Activated naive CD4-positive, alpha-beta T cell treated with Interleukin-2 at 50 U/mL for 16 hours (primary cell): ENCODE measurements around the gene CENPE.
"Not testable (repeated sequence)": the region's sequence is repeated elsewhere in the genome, so short reads cannot be mapped to it uniquely, and the experiment has no call there.

ENCODE experiments used
- DNase-seq: peaks from one replicate; pipeline ENCODE4 v3.0.0-alpha.2; 2020

The CENPE gene

DNA sequence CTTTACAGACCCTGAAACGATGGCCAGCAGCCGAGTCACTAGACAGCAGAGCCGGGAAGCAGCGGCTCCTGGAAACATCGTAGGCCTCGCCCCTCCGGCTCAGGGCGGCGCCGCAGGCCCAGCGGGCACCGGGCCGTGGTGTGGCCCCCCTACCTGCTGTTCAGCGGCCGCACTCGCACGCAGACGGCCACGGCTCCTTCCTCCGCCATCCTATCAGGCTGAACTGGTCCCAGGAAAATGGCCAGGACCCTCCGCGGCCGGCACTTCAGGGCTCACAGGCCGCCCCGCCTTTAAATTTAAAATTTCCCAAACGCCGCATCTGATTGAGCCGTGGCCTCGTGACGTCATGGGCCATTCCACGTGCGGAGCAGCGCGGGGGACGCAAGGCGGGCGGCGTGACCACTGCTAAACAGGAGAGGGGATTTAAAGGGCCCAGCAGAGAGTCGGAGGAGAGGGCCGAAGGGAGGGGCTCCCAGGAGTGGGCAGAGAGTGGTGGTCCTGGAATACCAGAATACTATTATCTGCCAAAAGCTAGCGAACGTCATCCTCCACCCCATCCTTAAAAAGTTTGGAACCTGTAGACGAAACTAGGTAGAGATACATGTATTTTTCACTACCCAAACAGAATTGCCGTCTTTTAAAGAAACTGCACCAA lies at the start of gene CENPE:
TSS of gene CENPE (minus strand) at position 233 of the 655 bp plus-strand sequence. CDS start at position 209, 24 bp downstream.
- peak; percentile 88 for DNase-seq

GRCh38 chr4:103244251-103244650 lies 46.1 kb upstream of the CENPE start:
- no peak for DNase-seq

DNA sequence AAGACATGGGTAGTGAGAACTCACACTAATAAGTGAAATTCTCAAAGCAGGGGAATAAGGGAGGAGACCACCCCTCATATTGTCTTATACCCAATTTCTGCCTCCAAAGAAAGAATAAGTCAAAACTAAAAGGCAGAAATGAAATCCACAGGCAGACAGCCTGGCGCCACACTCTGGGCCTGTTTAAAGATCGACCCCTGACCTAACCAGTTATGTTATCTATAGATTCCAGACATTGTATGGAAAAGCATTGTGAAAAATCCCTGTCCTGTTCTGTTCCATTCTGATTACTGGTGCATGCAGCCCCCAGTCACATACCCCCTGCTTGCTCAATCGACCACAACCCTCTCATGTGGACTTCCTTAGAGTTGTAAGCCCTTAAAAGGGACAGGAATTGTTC lies 32.8 kb upstream of the CENPE start:
- DNase-seq: not testable (repeated sequence)

- not testable (repeated sequence) for DNase-seq
These were observed 25.4 kb upstream of the CENPE start for GRCh38 chr4:103223556-103223955.

DNA sequence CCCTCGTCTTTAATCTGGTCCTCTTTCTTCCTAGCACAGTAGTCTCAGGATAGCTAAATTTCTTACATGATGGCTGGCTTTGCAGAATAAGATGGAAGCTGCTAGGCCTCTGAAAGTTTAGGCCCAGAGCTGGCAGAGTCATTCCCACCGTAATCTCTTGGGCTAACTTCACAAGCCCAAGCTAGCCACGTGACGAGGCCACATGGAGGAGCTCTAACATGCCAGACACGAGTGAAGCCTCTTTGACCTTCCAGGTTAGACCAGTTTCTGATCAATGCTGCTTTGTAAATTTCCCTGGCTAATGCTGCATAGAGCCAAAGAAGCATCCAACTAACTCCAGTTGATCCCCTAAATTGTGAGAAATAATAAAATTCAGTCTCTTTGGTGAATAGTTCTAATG lies 9.5 kb upstream of the CENPE start:
- DNase-seq: no peak

GRCh38 chr4:103204111-103204510 lies 6.0 kb upstream of the CENPE start:
- DNase-seq: no peak

DNA sequence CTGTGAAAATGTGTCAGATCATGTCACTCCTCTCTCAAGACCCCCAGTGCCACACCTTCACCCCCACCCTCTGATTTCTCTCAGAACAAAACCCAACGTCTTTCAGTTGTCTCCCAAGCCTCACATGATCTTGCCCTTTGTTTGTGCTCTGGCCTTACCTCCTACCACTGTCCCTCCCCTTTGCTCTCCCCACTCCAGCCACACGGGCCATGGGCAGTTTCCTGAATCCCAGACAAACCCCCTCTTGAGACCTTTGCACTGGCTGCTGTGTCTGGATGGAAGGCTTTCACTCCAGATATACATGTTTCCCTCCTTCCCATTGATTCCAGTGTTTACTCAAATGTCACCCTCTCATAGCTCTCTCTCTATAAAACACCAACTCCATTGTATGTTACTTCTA lies 3.6 kb upstream of the CENPE start:
- no peak for DNase-seq

DNA sequence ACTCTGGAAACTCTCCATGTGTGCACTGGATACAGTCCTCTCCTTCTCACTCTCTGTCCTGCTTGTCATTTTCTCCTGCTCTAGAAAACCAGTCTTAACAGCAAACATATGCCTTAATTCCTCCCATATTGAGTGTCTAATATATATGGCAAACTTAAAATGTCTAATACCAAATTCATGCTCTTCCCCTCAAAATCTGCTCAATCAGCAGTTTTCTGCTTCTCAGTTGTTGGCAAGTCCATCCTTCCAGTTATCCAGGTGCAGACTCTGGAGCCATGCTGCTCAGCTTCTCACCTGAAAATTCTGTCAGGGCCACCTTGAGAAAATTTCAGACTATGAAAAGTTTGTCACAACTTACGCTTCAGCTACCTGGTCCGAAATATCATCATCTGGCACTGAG lies 3.1 kb upstream of the CENPE start:
- DNase-seq: no peak

GRCh38 chr4:103199009-103199408 lies 866 bp upstream of the CENPE start:
- no peak for DNase-seq

DNA sequence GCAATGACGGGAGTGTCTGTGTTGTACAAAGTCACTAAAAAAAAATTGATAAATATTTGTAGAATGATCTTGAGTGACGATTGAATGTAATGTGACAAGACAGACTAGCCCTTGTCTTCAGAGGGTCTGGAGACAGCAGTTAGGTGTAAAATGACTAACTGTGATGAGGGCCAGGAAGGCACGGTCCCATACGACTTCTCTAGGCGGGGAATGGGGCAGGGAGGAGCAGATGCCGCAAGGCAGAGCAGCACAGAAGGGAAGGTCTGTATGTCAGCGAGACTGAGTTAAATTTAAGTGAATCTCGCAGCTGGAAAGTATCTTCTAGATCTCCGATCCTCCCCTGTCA lies 405 bp downstream of the CENPE start:
- no peak for DNase-seq

GRCh38 chr4:103193457-103193856 lies 4.7 kb downstream of the CENPE start:
- no peak for DNase-seq

DNA sequence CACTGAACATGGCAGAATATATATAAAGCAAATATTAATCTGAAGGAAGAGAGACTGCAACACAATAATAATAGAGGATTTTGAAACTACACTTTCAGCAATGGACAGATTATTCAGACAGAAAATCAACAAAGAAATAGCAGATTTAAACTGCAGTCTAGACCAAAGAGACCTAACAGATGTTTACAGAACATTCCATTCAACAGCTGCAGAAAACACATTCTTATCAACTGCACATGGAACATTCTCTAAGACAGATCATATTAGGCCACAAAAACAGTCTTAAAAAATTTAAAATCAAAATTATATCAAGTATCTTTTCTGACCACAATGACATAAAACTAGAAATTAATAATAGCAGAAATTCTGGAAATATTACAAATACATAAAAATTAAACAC lies 27.1 kb downstream of the CENPE start:
- no peak for DNase-seq

DNA sequence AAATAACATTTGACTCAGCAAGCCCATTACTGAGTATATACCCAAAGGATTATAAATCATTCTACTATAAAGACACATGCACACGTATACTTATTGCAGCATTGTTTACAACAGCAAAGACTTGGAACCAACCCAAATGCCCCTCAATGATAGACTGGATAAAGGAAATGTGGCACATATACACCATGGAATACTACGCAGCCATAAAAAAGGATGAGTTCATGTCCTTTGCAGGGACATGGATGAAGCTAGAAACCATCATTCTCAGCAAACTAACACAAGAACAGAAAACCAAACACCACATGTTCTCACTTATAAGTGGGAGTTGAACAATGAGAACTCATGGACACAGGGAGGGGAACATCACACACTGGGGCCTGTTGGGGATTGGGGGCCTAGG lies 28.4 kb downstream of the CENPE start:
- not testable (repeated sequence) for DNase-seq

GRCh38 chr4:103168993-103169392 lies 29.1 kb downstream of the CENPE start:
- no peak for DNase-seq

- DNase-seq: no peak
These were observed 36.0 kb downstream of the CENPE start for GRCh38 chr4:103162176-103162575.

DNA sequence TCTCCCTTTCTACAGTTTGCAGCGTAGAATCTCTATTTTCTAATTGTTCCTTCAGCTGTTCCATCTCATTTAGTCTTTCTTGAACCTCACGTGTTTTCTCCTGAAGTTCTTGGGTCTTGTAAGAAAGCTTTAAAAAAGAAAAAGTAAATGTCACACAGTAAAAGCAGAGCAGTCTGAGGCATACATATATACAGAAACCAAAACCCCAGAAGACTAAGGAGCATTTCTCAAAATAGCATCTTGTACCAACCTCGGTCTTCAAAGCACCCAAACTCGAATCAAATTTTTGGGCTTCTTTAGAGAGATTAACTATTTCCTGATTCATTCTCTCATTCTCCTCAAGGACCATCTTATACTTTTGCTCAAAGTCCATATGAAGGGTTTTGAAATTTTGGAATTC lies 39.4 kb downstream of the CENPE start:
- no peak for DNase-seq

- no peak for DNase-seq
These were observed 42.0 kb downstream of the CENPE start for GRCh38 chr4:103156106-103156505.

GRCh38 chr4:103152381-103152780 lies 45.8 kb downstream of the CENPE start:
- DNase-seq: no peak

GRCh38 chr4:103150677-103151076 lies 47.5 kb downstream of the CENPE start:
- no peak for DNase-seq

DNA sequence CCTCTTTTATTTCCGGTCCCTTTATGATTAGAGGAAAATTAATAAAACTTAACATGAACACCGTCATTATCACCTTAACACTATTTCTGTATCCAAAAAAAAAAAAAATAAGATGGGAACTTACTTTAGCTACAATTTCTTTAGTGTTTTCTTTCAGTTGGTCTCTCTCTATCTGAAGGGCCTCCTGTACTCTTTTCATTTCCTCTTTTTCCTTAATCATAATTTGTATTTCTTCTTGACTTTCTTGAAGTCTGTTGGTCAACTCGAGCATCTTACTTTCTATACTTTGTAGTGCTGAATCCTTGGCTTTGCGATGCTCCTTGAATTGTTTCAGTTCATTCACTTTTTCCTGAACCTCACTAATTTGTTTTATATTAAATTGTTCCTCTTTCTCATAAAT lies 53.2 kb downstream of the CENPE start:
- no peak for DNase-seq

- DNase-seq: no peak
These were observed 60.7 kb downstream of the CENPE start for GRCh38 chr4:103137446-103137827.

- DNase-seq: no peak
These were observed 61.3 kb downstream of the CENPE start for GRCh38 chr4:103136671-103137445.

DNA sequence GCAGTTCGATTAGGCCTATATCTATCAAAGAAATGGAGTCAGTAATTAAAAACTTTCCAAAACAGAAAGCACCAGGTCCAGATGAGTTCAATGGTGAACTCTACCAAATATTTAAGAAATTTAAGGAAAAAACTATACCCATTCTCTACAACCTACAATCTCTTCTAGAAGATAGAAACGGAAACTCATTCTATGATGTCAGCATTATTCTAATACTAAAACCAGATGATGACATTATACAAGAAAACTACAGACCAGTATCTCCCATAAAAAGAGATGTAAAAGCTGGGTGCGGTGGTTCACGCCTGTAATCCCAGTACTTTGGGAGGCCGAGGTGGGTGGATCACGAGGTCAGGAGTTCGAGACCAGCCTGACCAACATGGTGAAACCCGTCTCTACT lies 69.0 kb downstream of the CENPE start:
- DNase-seq: no peak

GRCh38 chr4:103126126-103126525 lies 72.0 kb downstream of the CENPE start:
- no peak for DNase-seq

DNA sequence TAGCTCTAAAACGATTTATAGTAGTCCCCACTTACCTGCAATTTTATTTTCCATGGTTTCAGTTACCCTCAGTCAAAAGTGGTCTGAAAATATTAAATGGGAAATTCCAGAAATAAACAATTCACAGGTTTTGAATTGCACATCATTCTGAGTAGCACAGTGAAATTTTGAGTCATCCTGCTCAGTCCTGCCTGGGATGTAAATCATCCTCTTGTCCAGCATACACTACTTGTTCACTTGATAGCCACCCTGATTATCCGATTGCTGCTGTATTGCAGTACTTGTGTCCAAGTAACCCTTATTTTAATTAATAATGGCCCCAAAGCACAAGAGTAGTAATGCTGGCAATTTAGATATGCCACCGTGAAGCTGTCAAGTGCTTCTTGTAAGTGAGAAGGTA lies 75.0 kb downstream of the CENPE start:
- DNase-seq: no peak
